ENCODE data around the gene TDRD12.

GRCh38 chr19:32869966-32870573 is 150.5 kb downstream of the TDRD12 start:
- TF ChIP-seq POLR2A (IDR thresholded peaks at IDR 0.05): no peak
- TF ChIP-seq CTCF (IDR thresholded peaks at IDR 0.05): no peak
